ENCODE measurements around the gene CDK5RAP2.

The CDK5RAP2 gene

DNA sequence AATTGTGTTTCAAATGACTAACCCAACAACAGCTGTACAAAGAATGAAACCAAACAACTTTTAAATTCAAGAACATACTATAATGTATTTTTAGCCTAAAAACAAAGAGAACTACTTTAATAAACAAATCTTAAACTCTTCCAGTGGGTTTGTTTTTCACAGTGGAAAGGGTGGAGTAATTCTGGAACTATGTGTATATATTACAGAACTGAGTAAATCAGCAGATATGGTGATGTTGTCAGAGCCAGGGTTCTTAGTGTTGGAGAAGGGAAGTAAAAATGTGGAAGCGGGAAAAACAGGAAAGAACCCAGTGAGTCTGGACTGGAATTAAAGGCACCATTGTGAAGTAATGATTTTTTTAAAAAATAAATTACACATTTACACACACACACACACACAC is 144.9 kb downstream of the CDK5RAP2 start:
- no peaks in the 10 kb centered on the region for H3K79me2 ChIP-seq (ENCODE audit: control insufficient read depth, insufficient read depth, low read length, poor library complexity)
- no peak for DNase-seq
- H2BK12ac ChIP-seq (ENCODE audit: low read length), result no peak overlapping the region
- no peak overlapping the region for H3K4me3 ChIP-seq (ENCODE audit: low read depth, low read length)
- H3K36me3 ChIP-seq (ENCODE audit: control insufficient read depth in 1 of 2, insufficient read depth in 2 of 2, low read length in 2 of 2), result peaks cover 12 to 20% of the 10 kb centered on the region in 2 experiments
- no peak overlapping the region for H2BK5ac ChIP-seq (ENCODE audit: low read depth, low read length, poor library complexity)
- H3K4me2 ChIP-seq (ENCODE audit: low read length), result no peak overlapping the region
- H2AFZ ChIP-seq (ENCODE audit: insufficient read depth, low read length, poor library complexity), result no peak overlapping the region
- no peak overlapping the region for H3K23ac ChIP-seq (ENCODE audit: low read length)
- H3K27ac ChIP-seq (ENCODE audit: low read depth, low read length), result no peak overlapping the region
- no peaks in the 10 kb centered on the region for H3K27me3 ChIP-seq (ENCODE audit: insufficient read depth, low read length)
- no peak overlapping the region for H3K14ac ChIP-seq (ENCODE audit: low read length)
- H4K12ac ChIP-seq (ENCODE audit: low read depth, low read length), result no peak overlapping the region
- H2AK5ac ChIP-seq (ENCODE audit: low read length), result no peak overlapping the region
- no peak overlapping the region for H3K4ac ChIP-seq (ENCODE audit: low read depth, low read length)
- H4K8ac ChIP-seq (ENCODE audit: low read depth, low read length), result no peak overlapping the region
- H3K18ac ChIP-seq (ENCODE audit: low read length), result no peak overlapping the region
- H3K79me1 ChIP-seq (ENCODE audit: low read length), result no peaks in the 10 kb centered on the region
- H4K91ac ChIP-seq (ENCODE audit: low read depth, low read length), result no peak overlapping the region
- peaks cover 0 to 2% of the 10 kb centered on the region in 2 experiments for H3K4me1 ChIP-seq (ENCODE audit: control insufficient read depth in 1 of 2, insufficient read depth in 2 of 2, low read length in 2 of 2)
- H2BK120ac ChIP-seq (ENCODE audit: insufficient read depth, low read length, poor library complexity), result no peak overlapping the region
- WGBS (ENCODE audit: extremely low coverage, insufficient coverage, insufficient read length), result no CpG with 5 or more reads among the region's 1 CpG
- H3K9ac ChIP-seq (ENCODE audit: low read length), result no peak overlapping the region
- H3K9me3 ChIP-seq (ENCODE audit: insufficient read depth, low read depth, low read length), result no peaks in the 10 kb centered on the region

DNA sequence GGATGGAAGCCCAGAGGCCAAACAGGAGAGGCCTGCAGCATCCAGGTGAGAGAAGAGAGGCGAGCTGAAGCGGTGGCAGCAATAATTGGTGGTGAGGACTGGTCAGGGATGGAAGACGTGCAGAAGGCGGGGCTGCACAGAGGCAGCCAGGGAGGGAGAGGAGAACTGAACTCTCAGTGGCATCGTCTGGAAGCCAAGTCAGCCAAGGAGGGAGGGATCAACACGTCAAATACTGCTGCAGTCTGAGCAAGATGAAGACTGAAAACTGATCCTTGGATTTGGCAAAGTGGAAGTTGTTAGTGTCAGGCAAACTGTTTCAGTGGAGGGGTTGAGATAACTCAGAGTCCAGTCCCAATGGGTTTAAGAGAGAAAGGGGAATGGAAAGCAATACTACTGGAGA is 145.4 kb downstream of the CDK5RAP2 start:
- Histone ChIP-seq H2AK5ac (ENCODE audit: low read length) (no peak overlapping the region), H2BK5ac (ENCODE audit: low read depth, low read length, poor library complexity) (no peak overlapping the region), H2BK12ac (ENCODE audit: low read length) (no peak overlapping the region), H3K4me2 (ENCODE audit: low read length) (no peak overlapping the region), H3K79me1 (ENCODE audit: low read length) (no peaks in the 10 kb centered on the region), H4K12ac (ENCODE audit: low read depth, low read length) (no peak overlapping the region), H3K79me2 (ENCODE audit: control insufficient read depth, insufficient read depth, low read length, poor library complexity) (no peaks in the 10 kb centered on the region), H3K14ac (ENCODE audit: low read length) (no peak overlapping the region), H3K9me3 (ENCODE audit: insufficient read depth, low read depth, low read length) (no peaks in the 10 kb centered on the region), H2BK120ac (ENCODE audit: insufficient read depth, low read length, poor library complexity) (no peak overlapping the region), H3K9ac (ENCODE audit: low read length) (no peak overlapping the region), H2AFZ (ENCODE audit: insufficient read depth, low read length, poor library complexity) (no peak overlapping the region), H3K27me3 (ENCODE audit: insufficient read depth, low read length) (no peaks in the 10 kb centered on the region), H3K36me3 (ENCODE audit: control insufficient read depth in 1 of 2, insufficient read depth in 2 of 2, low read length in 2 of 2) (peaks cover 12 to 18% of the 10 kb centered on the region in 2 experiments), H3K4me3 (ENCODE audit: low read depth, low read length) (no peak overlapping the region), H4K8ac (ENCODE audit: low read depth, low read length) (no peak overlapping the region), H4K91ac (ENCODE audit: low read depth, low read length) (no peak overlapping the region), H3K4ac (ENCODE audit: low read depth, low read length) (no peak overlapping the region), H3K18ac (ENCODE audit: low read length) (no peak overlapping the region), H3K23ac (ENCODE audit: low read length) (no peak overlapping the region), H3K27ac (ENCODE audit: low read depth, low read length) (no peak overlapping the region), H3K4me1 (ENCODE audit: control insufficient read depth in 1 of 2, insufficient read depth in 2 of 2, low read length in 2 of 2) (peaks cover 0 to 2% of the 10 kb centered on the region in 2 experiments)
- no CpG with 5 or more reads among the region's 6 CpGs for WGBS (ENCODE audit: extremely low coverage, insufficient coverage, insufficient read length)
- no peak for DNase-seq

DNA sequence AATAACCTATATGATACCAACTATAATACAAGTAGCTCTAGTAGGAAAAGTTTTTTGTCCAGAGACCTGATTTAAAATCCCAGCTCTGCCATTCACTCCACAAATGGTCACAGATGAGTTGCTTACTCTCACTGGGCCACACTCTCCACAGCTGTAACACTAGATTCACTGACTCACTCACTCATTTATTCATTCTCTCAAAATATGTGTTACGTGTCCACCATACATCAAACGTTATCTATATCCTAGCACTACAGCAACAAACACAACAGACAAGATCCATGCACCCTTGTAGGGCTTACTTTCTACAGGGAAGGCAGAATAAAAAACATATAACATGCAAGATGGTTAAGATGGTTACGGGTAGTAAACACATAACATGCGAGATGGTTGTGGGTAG is 146.3 kb downstream of the CDK5RAP2 start:
- WGBS (ENCODE audit: extremely low coverage, insufficient coverage, insufficient read length), result no CpG with 5 or more reads among the region's 4 CpGs
- no peak for DNase-seq

DNA sequence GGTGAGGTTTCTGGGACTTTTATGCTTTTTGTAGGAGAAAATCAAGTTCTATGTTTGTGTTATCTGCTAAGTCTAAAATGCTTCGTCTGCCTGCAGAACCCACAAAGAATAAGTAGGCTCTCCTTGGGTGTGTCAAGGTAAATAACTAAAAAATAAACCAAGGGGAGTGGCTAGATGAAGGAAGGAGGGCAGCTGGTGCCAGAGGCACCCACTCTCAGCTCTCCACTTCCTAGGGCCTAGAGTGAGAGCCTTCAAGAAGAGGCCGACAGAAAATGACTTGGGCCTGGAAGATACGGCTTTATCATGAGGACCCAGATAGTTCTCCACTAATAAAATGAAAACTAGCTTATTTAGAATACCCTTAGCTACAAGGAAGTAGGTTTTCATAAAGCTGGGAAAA is 147.4 kb downstream of the CDK5RAP2 start:
- Histone ChIP-seq H2AFZ (ENCODE audit: insufficient read depth, low read length, poor library complexity) (no peak overlapping the region), H3K4me2 (ENCODE audit: low read length) (no peak overlapping the region), H3K9me3 (ENCODE audit: insufficient read depth, low read depth, low read length) (no peaks in the 10 kb centered on the region), H2BK12ac (ENCODE audit: low read length) (no peak overlapping the region), H4K91ac (ENCODE audit: low read depth, low read length) (no peak overlapping the region), H3K4me3 (ENCODE audit: low read depth, low read length) (no peak overlapping the region), H3K27ac (ENCODE audit: low read depth, low read length) (no peak overlapping the region), H2BK120ac (ENCODE audit: insufficient read depth, low read length, poor library complexity) (no peak overlapping the region), H3K27me3 (ENCODE audit: insufficient read depth, low read length) (no peaks in the 10 kb centered on the region), H3K18ac (ENCODE audit: low read length) (no peak overlapping the region), H2AK5ac (ENCODE audit: low read length) (no peak overlapping the region), H4K8ac (ENCODE audit: low read depth, low read length) (no peak overlapping the region), H3K4ac (ENCODE audit: low read depth, low read length) (no peak overlapping the region), H2BK5ac (ENCODE audit: low read depth, low read length, poor library complexity) (no peak overlapping the region), H3K79me1 (ENCODE audit: low read length) (no peaks in the 10 kb centered on the region), H3K36me3 (ENCODE audit: control insufficient read depth in 1 of 2, insufficient read depth in 2 of 2, low read length in 2 of 2) (peaks cover 5 to 6% of the 10 kb centered on the region in 2 experiments), H3K4me1 (ENCODE audit: control insufficient read depth in 1 of 2, insufficient read depth in 2 of 2, low read length in 2 of 2) (no peaks in the 10 kb centered on the region), H3K23ac (ENCODE audit: low read length) (no peak overlapping the region), H3K14ac (ENCODE audit: low read length) (no peak overlapping the region), H4K12ac (ENCODE audit: low read depth, low read length) (no peak overlapping the region), H3K79me2 (ENCODE audit: control insufficient read depth, insufficient read depth, low read length, poor library complexity) (no peaks in the 10 kb centered on the region), H3K9ac (ENCODE audit: low read length) (no peak overlapping the region)
- DNase-seq, result no peak
- no CpG with 5 or more reads among the region's 3 CpGs for WGBS (ENCODE audit: extremely low coverage, insufficient coverage, insufficient read length)

More for the DNA sequence above, 146.3 kb downstream of the CDK5RAP2 start:
- no peaks in the 10 kb centered on the region for H3K27me3 ChIP-seq (ENCODE audit: insufficient read depth, low read length)
- no peak overlapping the region for H2BK5ac ChIP-seq (ENCODE audit: low read depth, low read length, poor library complexity)
- no peak overlapping the region for H2BK120ac ChIP-seq (ENCODE audit: insufficient read depth, low read length, poor library complexity)
- no peak overlapping the region for H3K9ac ChIP-seq (ENCODE audit: low read length)
- H4K91ac ChIP-seq (ENCODE audit: low read depth, low read length), result no peak overlapping the region
- H3K79me2 ChIP-seq (ENCODE audit: control insufficient read depth, insufficient read depth, low read length, poor library complexity), result no peaks in the 10 kb centered on the region
- H2BK12ac ChIP-seq (ENCODE audit: low read length), result no peak overlapping the region
- H3K14ac ChIP-seq (ENCODE audit: low read length), result no peak overlapping the region
- no peak overlapping the region for H4K12ac ChIP-seq (ENCODE audit: low read depth, low read length)
- H3K4me2 ChIP-seq (ENCODE audit: low read length), result no peak overlapping the region
- H3K27ac ChIP-seq (ENCODE audit: low read depth, low read length), result no peak overlapping the region
- no peaks in the 10 kb centered on the region for H3K79me1 ChIP-seq (ENCODE audit: low read length)
- no peak overlapping the region for H4K8ac ChIP-seq (ENCODE audit: low read depth, low read length)
- peaks cover 0 to 2% of the 10 kb centered on the region in 2 experiments for H3K4me1 ChIP-seq (ENCODE audit: control insufficient read depth in 1 of 2, insufficient read depth in 2 of 2, low read length in 2 of 2)
- H2AFZ ChIP-seq (ENCODE audit: insufficient read depth, low read length, poor library complexity), result no peak overlapping the region
- no peak overlapping the region for H3K4ac ChIP-seq (ENCODE audit: low read depth, low read length)
- no peak overlapping the region for H3K18ac ChIP-seq (ENCODE audit: low read length)
- no peak overlapping the region for H3K23ac ChIP-seq (ENCODE audit: low read length)
- H3K4me3 ChIP-seq (ENCODE audit: low read depth, low read length), result no peak overlapping the region
- peaks cover 5 to 11% of the 10 kb centered on the region in 2 experiments for H3K36me3 ChIP-seq (ENCODE audit: control insufficient read depth in 1 of 2, insufficient read depth in 2 of 2, low read length in 2 of 2)
- H2AK5ac ChIP-seq (ENCODE audit: low read length), result no peak overlapping the region
- no peaks in the 10 kb centered on the region for H3K9me3 ChIP-seq (ENCODE audit: insufficient read depth, low read depth, low read length)
